HG03354 (cell line): Measurements from ENCODE around the gene NAGA.

Experiments
- ATAC-seq: cut with Tn5 transposase; IDR thresholded peaks from one replicate; pipeline ENCODE4 v1.9.1; 2021; ENCODE audit warnings: mild to moderate bottlenecking; ENCODE audit not compliant: unreplicated experiment, poor library complexity, severe bottlenecking

The NAGA gene

DNA sequence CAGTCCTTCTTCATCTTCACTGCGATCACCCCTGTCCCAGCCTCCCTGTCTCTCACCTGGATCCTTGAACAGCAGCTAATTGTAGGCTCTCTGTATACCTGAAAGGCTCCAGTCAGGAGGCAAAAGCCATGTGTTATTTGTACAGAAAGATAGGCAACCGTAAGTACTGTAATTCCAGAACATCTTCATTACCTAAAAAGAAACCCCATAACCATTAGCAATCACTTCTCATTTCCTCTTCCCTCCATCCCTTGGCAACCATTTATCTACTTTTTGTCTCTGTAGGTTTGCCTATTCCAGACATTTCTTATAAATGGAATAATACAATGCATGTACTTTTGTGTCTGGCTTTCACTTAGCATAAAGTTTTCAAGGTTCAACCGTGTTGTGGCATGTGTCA lies 17.8 kb downstream of the NAGA start:
- no peak for ATAC-seq

DNA sequence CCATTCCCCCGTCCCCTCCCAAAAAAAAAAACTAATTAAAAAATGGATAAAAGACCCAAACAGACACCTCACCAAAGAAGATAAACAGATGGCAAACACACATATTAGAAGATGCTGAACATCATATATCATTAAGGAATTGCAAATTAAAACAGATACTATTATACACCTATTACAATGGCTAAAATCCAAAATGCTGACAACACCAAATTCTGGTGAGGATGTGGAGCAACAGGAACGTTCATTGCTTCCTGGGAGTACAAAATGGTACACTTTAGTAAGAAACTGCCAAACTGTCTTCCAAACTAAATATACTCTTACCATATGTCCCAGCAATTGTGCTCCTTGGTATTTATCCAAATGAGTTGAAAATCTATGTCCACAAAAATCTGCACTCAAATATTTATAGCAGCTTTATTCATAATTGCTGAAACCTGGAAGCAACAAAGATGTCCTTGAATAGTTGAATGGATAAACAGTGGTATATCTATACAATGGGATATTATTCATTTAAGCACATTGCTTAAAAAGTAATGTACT lies 19.9 kb downstream of the NAGA start:
- ATAC-seq = no peak

DNA sequence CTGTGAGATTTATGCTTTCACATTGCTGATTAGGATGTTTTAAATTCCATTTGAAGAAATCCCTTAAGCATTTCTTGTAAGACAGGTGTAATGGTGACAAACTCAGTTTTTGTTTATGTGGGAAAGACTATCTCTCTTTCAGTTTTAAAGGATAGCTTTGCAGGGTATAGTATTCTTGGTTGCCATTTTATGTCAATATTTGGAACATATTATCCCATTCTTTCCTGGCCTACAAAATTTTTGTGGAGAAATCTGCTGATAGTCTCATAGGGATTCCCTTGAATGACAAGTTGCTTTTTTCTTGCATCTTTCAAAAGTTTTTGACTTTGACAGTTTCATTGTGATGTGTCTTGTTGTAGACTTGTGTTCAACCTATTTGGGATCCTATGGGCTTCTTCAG lies 28.8 kb downstream of the NAGA start:
- ATAC-seq = no peak

DNA sequence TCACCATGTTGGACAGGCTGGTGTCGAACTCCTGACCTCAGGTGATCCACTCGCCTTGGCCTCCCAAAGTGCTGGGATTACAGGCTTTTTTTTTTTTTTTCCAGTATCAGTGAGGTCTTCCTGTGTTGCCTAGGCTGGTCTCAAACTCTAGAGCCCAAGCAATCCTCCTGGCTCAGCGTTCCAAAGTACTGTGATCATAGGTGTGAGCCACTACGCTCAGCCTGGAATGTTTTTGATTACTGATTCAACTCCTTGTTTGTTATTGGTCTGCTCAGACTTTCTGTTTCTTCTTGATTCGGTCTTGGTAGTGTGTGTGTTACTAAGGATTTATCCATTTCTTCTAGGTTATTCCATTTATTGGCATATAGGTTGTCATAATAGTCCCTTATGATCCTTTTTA lies 31.3 kb downstream of the NAGA start:
- no peak for ATAC-seq

DNA sequence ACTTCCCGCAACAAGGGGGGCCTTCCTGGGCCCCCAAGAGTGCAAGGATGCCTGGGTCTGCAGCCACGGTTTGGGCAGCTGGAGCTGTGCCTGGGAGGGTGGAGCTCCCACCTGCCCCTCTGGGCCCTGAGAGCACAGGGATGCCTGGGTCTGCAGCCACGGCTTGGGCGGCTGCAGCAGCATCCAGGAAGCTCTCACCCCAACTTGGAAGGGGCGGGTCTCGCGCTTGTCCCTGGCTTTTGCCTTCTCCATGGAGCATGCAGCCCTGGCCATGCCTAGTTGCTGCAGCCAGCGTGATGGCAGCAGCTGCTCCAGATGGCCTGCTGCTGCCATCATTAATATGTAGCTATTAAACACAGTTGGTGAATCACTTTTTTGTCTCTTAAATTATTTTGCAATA lies 35.4 kb downstream of the NAGA start:
- ATAC-seq = no peak

DNA sequence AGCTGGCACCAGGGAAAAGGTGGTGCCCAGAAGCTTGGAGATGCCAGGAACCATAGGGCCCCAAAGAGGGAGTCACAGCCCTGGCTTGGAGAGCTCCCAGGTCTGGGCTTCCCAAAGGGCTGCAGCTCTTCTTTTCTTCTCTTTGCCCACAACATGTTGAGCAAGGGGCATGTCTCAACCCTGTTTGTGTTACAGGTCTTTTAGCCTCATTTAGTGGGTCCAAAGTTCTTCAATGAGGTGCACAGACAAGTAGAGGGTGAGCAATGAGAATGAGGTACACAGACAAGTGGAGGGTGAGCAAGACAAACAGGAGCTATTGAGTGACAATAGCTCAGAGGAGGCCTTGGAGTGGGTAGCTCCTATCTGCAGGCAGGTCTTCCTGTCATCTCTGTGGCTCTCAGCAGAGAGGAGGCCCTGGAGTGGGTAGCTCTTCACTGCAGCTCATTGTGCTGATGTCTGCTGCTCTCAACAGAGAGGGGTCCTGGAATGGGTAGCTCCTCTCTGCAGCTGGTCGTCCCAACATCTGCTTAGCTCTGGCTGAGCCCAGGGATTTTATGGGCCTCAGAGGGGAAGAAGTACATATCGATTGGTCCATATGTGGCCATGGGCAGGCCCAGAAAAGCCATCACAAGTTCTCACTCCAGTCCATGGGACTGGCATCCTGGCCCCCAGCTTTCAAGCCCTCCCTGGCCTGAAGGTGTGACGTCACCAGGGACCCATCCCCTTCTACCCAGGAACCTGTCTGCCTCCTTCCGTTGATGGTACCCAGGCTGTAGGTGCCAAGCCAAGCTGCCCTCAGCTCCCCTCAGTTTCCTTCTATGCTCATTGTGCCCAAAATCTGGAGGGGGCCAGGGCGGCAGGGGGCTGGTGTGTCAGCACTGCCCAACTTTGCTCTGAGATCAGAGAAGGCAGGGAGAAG lies 37.1 kb downstream of the NAGA start:
- ATAC-seq = no peak

DNA sequence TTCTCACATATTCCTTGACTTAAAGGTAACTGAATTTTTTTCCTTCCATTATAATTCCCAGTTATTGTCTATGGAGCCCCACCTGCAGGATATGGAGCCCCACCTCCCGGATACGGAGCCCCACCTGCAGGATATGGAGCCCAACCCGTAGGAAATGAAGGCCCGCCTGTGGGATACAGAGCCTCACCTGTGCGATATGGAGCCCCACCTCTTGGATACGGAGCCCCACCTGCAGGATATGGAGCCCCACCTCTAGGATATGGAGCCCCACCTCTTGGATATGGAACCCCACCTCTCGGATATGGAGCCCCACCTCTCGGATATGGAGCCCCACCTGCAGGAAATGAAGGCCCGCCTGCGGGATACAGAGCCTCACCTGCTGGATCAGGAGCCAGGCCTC lies 43.9 kb downstream of the NAGA start:
- no peak for ATAC-seq

DNA sequence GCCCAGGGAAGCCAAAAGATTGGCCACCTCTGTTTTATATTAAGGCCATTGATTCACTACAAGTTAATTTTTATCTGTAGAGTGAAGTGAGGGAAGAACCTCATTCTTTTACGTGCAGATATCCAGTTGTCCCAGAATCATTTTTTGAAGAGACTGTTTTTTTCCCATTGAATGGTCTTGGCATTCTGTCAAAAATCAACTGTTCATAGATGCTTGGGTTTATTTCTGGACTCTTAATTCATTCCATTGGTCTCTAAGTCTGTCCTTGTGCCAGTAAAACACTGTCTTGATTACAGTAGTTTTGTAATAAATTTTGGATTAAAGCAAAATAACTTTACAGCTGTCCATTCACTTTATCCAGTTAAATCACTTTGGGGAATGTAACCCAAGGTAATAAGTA lies 45.2 kb downstream of the NAGA start:
- ATAC-seq = no peak

DNA sequence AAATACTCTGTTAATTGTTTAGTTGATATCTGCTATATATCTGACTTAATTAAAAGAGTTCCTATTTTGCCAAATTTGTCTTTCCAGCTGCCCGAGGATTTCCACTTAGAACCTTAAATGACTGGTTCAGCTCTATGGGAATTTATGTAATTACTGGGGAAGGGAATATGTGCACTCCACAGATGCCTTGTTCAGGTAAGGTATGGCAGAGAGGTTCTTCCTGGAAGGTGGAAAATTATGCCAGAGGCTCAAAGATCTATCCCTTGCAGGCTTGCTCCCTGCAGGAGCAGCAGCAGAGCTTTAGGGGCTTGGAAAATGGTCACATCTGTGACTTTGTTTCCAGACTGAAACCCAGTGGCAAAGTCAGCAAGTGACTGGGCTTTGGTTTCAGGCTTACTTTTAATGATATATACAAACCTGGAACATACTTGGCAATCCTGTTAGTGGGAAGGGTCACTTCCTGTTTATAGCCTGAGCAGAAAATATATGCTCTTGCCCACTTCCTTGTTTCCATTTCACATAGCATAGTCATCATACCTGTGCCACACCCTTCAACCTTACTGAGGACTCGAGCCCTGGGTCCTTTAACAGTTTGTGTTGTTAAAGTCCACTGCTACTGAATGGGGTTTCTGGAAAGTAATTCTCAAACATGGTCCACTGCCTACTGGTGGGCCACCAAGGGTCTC lies 48.3 kb downstream of the NAGA start:
- no peak for ATAC-seq

DNA sequence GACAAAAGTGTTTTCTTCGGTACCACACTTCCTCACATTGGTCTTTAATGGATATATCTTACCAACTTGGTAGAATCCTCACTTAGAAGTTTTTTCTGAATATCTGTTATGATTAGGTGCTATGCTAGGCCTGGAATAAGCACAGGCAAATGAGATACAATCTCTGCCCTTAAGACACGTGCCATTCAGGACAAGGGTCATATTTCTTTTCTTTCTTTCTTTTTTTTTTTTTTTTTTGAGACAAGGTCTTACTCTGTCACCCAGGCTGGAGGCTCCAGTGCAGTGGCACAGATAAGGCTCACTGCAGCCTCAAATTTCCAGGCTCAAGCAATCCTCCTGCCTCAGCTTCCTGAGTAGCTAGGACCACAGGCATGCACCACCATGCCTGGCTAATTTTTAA lies 49.0 kb downstream of the NAGA start:
- no peak for ATAC-seq

DNA sequence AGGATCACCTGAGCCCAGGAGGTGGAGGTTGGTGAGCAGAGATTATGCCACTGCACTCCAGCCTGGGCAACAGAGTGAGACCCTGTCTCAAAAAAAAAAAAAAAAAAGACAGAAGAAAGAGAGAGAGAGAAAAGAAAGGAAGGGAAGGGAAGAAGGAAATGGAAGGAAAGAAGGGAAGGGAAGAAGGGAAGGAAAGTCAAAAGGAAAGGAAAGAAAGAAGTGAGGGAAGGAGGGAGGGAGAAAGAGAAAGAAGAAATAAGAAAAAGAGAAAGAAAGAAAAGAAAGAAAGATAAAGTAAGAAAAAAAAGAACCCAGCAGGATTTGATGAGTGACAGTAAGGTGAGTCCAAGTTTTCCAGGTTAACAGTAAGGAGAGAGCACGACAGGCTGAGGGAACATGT lies 52.4 kb downstream of the NAGA start:
- ATAC-seq = no peak

DNA sequence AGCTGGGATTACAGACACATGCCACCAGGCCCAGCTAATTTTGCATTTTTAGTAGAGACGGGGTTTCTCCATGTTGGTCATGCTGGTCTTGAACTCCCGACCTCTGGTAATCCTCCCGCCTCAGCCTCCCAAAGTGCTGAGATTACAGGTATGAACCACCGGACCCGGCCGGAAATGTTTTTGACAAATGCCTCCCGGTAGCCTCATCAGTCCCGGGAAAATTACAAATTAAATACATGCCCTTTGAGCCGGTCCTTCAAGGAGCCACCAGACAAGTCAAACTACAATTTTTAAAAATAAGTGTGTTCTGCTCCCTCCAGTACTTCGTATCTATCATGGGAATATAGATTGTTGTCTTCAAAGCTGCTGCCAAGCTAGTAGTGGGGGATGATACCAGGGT lies 54.5 kb downstream of the NAGA start:
- no peak for ATAC-seq

DNA sequence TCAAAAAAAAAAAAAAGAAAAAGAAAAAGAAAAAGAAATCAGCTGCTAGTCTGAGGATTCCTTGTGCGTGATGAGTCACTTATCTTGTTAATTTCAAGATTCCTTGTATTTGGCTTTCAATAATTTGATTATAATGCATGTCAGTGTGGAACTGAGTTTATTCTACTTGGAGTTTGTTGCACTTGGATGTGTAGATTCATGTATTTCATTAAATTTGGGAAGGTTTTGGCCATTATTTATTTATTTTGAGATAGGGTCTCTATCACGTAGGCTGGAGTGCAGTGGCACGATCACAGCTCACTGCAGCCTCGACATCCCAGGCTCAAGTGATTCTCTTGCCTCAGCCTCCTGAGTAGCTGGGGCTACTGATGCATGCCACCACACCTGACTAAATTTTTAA lies 57.2 kb downstream of the NAGA start:
- no peak for ATAC-seq

DNA sequence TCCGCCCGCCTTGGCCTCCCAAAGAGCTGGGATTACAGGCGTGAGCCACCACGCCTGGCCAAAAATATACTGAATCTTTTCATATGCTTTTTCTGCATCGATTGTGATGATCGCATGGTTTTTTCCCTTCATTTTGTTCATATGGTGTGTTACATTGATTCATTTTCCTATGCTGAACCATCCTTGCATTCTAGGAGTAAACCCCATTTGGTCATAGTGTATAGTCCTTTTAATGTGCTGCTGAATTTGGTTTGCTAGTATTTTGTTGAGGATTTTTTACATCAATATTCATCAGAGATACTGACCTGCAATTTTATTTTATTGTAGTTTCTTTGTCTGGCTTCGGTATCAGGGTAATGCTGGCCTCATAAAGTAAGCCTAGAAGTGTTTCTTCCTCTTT lies 59.8 kb downstream of the NAGA start:
- ATAC-seq = no peak
